SHP77 treated with DMSO at 0.1 percent for 48 hours (cell line): ENCODE results near the gene SLC19A2.
A peak's percentile ranks its signal among the peaks of the same experiment; 100 is the strongest.
"Not testable (repeated sequence)": the region's sequence is repeated elsewhere in the genome, so short reads cannot be mapped to it uniquely, and the experiment has no call there.

Source experiments
- DNase-seq: peaks from one replicate; lab custom pipeline; 2025; lab: John Stamatoyannopoulos, UW

SLC19A2 gene

GRCh38 chr1:169509354-169509753 lies 23.6 kb upstream of the SLC19A2 start:
- peak; percentile 65 for DNase-seq

GRCh38 chr1:169508432-169509338 lies 22.9 kb upstream of the SLC19A2 start:
- DNase-seq, result no peak

GRCh38 chr1:169507413-169507812 lies 21.7 kb upstream of the SLC19A2 start:
- no peak for DNase-seq

- not testable (repeated sequence) for DNase-seq
Observed at GRCh38 chr1:169503601-169504000, 17.9 kb upstream of the SLC19A2 start.

DNA sequence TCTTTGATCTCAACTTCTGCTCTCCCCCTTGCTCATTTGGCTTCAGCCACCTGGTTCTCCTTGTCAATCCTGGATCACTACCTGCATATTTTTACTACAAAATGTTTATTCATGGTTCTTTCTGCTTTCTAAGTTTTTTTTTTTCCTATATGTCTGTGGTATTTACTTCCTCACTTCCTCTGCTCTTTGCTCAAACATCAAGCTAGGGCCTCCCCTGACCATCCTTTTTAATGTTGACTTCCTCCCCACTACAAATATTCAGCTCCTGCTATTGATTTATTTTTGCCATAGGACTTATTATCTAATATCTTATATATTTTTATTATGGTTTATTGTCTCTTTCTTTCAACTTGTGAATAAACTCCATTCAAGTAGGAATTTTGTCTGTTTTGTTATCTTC lies 14.1 kb upstream of the SLC19A2 start:
- DNase-seq, result no peak

- DNase-seq, result no peak
Observed at GRCh38 chr1:169497317-169497716, 11.6 kb upstream of the SLC19A2 start.

DNA sequence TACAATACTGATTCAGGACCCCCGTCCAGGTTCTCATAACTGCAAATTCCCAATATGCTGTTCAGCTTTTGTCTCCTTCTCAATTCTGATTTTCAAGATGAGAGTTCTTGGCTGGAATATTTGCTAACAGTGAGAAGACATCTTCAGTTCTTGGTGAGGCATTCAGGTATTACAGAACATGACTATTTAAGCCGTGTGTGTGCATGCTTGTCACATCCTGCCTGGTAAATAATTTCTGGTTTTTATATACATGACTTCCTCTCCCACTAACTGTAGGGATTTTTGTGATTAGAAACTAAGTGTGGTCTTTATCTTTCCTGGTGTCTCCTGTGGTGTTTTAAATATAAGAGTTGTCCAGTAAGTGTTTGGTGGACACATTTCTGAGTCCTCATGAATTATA lies 10.2 kb upstream of the SLC19A2 start:
- DNase-seq, result no peak

GRCh38 chr1:169495046-169495775 lies 9.5 kb upstream of the SLC19A2 start:
- DNase-seq, result no peak

GRCh38 chr1:169494343-169494742 lies 8.6 kb upstream of the SLC19A2 start:
- no peak for DNase-seq

- DNase-seq, result no peak
Observed at GRCh38 chr1:169493251-169493650, 7.5 kb upstream of the SLC19A2 start.

GRCh38 chr1:169491845-169492281 lies 6.1 kb upstream of the SLC19A2 start:
- no peak for DNase-seq

DNA sequence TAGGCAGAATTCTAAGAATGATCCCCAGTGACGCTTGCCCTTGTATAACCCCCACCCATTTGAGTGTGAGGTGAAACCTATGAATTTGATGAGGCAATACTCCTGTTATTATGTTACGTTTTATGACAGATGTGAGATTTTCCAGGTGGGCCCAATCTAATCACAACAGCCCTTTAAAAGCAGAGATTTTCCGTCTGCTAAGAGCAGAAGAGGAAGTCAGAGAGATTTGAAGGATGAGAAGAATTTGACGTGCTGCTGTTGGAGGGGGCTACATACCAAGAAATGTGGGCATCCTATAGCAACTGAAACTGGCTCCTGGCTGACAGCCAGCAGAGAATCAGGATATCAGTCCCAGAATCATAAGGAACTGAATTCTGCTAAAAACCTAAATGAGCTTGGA lies 2.4 kb upstream of the SLC19A2 start:
- DNase-seq, result no peak

DNA sequence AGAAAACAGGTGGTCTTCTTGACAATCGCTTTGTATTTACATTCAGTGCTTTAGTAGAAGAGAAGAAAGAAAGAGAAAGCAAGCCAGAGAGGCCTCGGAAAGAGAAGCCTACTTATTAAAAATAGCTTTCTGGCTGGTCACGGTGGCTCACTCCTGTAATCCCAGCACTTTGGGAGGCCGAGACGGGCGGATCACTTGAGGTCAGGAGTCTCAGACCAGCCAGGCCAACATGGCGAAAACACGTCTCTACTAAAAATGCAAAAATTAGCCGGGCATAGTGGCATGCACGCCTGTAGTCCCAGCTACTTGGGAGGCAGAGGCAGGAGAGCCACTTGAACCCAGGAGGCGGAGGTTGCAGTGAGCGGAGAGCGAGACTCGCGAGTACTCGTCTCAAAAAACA lies 1.8 kb upstream of the SLC19A2 start:
- no peak for DNase-seq

GRCh38 chr1:169487133-169487532 lies 1.4 kb upstream of the SLC19A2 start:
- DNase-seq, result peak; percentile 29

DNA sequence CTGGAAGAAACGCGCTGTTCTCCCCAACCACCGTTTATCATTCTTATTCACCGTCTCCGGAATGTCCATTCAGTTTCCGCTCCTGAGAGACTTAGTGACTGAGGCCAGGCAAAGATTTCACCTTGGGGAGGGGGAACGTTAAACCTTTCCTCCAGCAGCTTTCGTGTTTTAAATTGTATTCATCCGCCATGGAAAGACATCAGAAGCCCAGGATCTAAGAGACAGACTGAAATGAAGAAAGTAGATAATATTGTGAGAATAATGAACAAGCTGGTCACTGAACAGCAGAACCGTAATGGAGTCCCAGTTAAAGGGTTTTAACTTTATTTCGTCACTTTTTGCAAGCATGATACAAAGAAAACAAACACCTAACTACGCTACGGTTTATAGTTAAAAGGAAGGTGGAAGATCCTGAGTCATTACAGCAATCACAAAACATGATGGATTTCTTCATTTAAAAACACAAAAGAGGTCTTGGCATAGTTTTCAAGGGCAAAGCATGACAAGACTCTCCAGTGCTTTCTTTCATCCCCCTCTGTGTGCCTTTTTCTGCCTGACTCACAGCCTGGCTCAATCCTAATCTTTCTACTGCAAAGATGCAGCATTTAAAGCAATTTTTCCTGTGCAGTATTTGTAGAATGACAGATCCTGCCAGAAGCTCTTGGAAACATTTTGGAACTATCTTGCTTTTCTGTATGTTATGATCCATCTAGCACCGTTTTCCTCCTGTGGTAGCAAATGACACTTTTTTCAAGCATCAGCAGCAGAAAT lies 722 bp upstream of the SLC19A2 start:
- no peak for DNase-seq

GRCh38 chr1:169484683-169485430 lies 887 bp downstream of the SLC19A2 start:
- no peak for DNase-seq

GRCh38 chr1:169484101-169484500 lies 1.6 kb downstream of the SLC19A2 start:
- DNase-seq, result no peak

DNA sequence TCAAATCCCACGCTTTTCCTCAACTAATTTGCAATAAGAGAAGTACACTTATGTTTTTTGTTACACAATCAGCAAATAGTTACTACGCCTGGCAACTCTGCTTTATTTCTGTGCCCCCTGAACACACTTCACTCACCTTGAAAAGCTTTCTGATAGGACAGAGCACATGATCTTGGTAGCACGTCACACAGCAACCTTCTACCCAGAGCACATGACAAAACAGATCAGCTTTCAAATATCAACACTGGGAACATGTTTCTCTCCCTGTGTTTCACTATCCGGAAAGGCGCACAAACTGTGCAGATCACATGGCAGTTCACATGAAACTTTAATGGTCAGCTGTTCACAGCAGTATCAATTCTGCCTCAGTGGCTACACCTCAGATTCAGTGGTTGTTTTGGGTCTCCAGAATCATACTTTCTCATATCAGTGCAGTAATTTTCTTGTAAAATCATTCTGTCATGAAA lies 2.2 kb downstream of the SLC19A2 start:
- DNase-seq, result no peak

DNA sequence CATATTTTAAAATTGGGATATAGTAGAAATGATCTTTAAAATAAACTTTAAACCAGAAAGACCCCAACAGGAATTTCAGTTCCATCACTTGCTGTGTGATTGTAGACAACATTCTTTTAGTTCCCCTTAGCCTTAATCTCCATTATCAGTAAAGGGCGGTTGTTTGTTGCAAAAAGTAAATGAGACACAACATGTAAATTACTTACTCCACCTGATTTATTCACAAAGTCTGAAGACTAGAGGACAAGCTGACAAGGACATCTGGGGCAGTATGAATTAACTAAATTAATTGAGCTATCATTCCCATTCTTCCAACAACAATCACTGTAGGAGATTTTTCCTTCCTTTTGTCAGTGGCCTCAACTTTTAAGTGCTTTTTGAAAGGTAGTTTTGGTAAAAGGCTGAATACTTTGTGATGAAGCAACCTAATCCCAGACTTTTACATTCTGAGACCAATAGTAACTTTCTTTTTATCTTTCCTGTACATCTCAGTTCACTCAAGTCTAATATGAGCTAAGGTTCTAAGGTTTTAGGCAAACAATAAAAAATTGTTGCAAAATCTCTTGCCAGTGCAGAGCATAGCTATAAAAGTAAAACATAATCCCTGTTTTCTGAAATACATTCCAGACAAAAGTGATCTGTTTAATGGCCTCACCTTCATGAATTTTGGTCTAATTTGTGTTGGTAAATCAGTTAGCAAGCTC lies 6.2 kb downstream of the SLC19A2 start:
- no peak for DNase-seq

- no peak for DNase-seq
Observed at GRCh38 chr1:169478094-169478672, 7.6 kb downstream of the SLC19A2 start.
